GM18498 (cell line): Measurements from ENCODE around the gene KPNA1.

Source experiments
- ATAC-seq: cut with Tn5 transposase; IDR thresholded peaks from one replicate; pipeline ENCODE4 v1.9.1; 2021; ENCODE audit warnings: mild to moderate bottlenecking, moderate library complexity; ENCODE audit not compliant: unreplicated experiment

Gene KPNA1

GRCh38 chr3:122514123-122515019 is at the start of gene KPNA1:
Gene KPNA1 (minus strand): TSS chr3:122514939. CDS start chr3:122496565, 18,374 bp downstream.
- ATAC-seq, result peak; percentile 89

GRCh38 chr3:122564155-122564912 is 49.6 kb upstream of the KPNA1 start, which contains the start of the genes DTX3L and PARP9:
Gene DTX3L (plus strand): TSS chr3:122564338. CDS start chr3:122564427, 89 bp downstream.
Gene PARP9 (minus strand): TSS chr3:122564300. CDS start chr3:122559620, 4,680 bp downstream.
- peak; percentile 67 for ATAC-seq

GRCh38 chr3:122563717-122564025 is 48.9 kb upstream of the KPNA1 start:
- ATAC-seq, result no peak

GRCh38 chr3:122562923-122563716 is 48.4 kb upstream of the KPNA1 start:
- ATAC-seq, result no peak

GRCh38 chr3:122560680-122561079 is 45.9 kb upstream of the KPNA1 start:
- peak; percentile 40 for ATAC-seq

GRCh38 chr3:122559906-122560305 is 45.2 kb upstream of the KPNA1 start:
- ATAC-seq, result no peak

GRCh38 chr3:122558605-122559004 is 43.9 kb upstream of the KPNA1 start:
- no peak for ATAC-seq

GRCh38 chr3:122557356-122557755 is 42.6 kb upstream of the KPNA1 start:
- no peak for ATAC-seq

GRCh38 chr3:122555275-122556071 is 40.7 kb upstream of the KPNA1 start:
- ATAC-seq, result no peak

GRCh38 chr3:122553171-122553570 is 38.4 kb upstream of the KPNA1 start:
- ATAC-seq, result no peak

- no peak for ATAC-seq
Observed at GRCh38 chr3:122548619-122549018, 33.9 kb upstream of the KPNA1 start.

GRCh38 chr3:122548076-122548475 is 33.3 kb upstream of the KPNA1 start:
- ATAC-seq, result no peak

GRCh38 chr3:122546151-122546550 is 31.4 kb upstream of the KPNA1 start:
- ATAC-seq, result no peak

GRCh38 chr3:122538956-122539490 is 24.3 kb upstream of the KPNA1 start:
- ATAC-seq, result no peak

GRCh38 chr3:122536632-122537001 is 21.9 kb upstream of the KPNA1 start:
- no peak for ATAC-seq

- no peak for ATAC-seq
Observed at GRCh38 chr3:122535964-122536631, 21.4 kb upstream of the KPNA1 start.

- peak; percentile 98 for ATAC-seq
Observed at GRCh38 chr3:122533931-122534334, 19.2 kb upstream of the KPNA1 start.

GRCh38 chr3:122533480-122533879 is 18.7 kb upstream of the KPNA1 start:
- ATAC-seq, result peak; percentile 1

- no peak for ATAC-seq
Observed at GRCh38 chr3:122530164-122530563, 15.4 kb upstream of the KPNA1 start.
